HG02623 (cell line): ENCODE results near the gene DIAPH2.
A peak's percentile ranks its signal among the peaks of the same experiment; 100 is the strongest.
"Not testable (repeated sequence)": the region's sequence is repeated elsewhere in the genome, so short reads cannot be mapped to it uniquely, and the experiment has no call there.

Experiments
- ATAC-seq: cut with Tn5 transposase; IDR thresholded peaks from one replicate; pipeline ENCODE4 v1.9.1; 2021; ENCODE audit warnings: moderate library complexity; ENCODE audit not compliant: unreplicated experiment

Gene DIAPH2

DNA sequence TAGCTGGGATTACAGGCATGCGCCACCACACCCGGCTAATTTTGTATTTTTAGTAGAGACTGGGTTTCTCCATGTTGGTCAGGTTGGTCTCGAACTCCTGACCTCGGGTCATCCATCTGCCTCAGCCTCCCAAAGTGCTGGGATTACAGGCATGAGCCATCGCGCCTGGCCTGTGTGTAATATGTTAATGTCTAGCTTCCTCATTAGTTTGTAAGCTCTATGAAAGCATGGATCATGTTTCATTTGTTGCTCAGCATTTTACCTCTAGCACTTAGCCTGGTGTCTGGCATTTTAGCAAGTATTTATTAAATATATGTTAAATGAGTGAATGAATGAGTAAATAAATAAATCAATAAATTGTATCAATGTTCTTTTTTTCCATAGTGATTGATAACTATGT is 29.8 kb downstream of the DIAPH2 start:
- ATAC-seq = not testable (repeated sequence)

DNA sequence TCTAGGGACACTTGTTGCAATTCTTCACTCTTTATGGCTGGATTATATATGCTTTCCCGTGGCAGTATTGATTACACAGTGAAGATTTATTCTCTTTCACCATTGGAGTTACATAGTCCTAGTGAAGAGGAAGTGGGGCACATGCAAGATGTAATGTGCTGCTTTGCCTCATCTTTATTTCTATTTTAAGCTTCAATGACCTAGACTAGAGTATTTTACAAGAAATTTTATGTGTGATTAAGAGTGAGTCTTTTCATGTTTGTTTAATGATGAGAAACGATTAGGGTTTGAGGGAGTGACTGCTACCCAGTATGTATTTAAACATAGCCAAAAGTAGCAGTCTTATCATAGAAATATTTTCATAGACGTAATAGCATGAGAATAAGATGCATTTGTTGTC is 30.8 kb downstream of the DIAPH2 start:
- ATAC-seq = no peak

- no peak for ATAC-seq
These were observed 34.7 kb downstream of the DIAPH2 start for GRCh38 chrX:96719161-96719875.

- peak; percentile 99 for ATAC-seq
These were observed 36.7 kb downstream of the DIAPH2 start for GRCh38 chrX:96721354-96721753.

DNA sequence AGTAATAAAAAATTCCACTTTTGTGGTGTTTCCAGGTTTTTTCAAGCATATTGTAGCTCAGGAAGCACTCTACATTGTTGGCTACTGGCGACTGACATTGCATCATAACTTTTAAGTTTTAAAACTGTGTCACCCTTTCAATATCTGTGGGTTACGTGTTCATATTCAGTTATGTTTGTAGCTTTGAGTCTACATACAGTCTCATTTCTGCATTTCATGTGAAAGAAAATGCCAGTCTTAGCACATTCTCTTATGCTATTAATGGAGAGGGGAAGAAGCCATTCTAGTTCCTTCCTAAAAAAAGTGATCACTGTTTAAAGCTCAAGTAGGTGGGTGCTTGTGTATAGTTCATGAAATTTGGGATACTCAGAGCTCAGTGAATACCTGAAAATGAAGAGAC is 38.1 kb downstream of the DIAPH2 start:
- ATAC-seq = no peak

DNA sequence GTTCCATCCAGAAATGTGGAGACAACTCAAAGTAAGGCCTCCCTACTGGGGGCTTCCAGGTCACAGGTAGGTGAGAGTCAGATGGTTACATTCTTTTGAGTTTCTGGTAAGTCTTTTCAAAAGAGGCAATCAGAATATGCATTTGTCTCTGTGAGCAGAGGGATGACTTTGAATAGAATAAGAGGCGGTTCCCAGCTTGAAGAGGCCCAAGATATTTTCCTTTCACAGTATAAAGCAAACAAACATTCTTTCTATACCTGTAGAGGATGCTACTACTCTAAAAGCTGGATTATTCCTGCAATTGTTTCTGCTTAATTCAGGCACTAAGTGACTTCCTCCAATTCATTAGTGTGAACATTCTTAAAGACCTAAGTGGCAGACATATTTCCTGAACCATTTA is 44.4 kb downstream of the DIAPH2 start:
- ATAC-seq = no peak

GRCh38 chrX:96729868-96730643 is 45.4 kb downstream of the DIAPH2 start:
- ATAC-seq = no peak

DNA sequence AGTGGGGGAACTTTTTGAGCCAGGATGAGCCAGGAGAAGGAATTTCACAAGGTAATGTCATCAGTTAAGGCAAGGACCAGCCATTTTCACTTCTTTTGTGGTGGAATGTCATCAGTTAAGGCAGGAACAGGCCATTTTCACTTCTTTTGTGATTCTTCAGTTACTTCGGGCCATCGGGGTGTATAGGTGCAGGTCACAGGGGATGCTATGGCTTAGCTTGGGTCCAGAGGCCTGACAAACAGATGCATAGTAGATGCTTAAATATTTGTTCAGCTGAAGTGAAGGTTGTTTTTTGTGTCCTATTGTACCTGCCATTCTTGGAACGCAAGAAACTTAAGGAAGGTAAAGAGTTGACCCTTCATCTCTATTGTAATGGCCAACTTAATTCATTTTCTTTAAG is 46.4 kb downstream of the DIAPH2 start:
- not testable (repeated sequence) for ATAC-seq

GRCh38 chrX:96743367-96744073 is 58.9 kb downstream of the DIAPH2 start:
- no peak for ATAC-seq

- no peak for ATAC-seq
These were observed 68.1 kb downstream of the DIAPH2 start for GRCh38 chrX:96752781-96753180.

GRCh38 chrX:96753230-96753629 is 68.6 kb downstream of the DIAPH2 start:
- no peak for ATAC-seq

DNA sequence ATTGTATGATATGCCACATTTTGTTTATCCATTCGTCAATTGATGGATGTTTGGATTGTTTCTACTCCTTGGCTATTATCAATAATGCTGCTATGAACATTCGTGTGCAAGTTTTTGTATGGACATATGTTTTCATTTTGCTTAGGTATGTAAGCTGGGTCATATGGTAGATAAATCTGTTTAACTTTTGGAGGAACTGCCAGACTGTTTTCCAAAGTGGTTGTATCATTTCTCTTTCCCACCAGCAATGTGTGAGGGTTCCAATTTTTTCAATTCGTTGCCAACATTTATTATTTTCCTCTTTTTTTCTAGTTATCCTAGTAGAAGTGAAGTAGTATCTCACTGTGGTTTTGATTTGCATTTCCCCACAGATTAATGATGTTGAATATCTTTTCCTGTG is 71.8 kb downstream of the DIAPH2 start:
- no peak for ATAC-seq

DNA sequence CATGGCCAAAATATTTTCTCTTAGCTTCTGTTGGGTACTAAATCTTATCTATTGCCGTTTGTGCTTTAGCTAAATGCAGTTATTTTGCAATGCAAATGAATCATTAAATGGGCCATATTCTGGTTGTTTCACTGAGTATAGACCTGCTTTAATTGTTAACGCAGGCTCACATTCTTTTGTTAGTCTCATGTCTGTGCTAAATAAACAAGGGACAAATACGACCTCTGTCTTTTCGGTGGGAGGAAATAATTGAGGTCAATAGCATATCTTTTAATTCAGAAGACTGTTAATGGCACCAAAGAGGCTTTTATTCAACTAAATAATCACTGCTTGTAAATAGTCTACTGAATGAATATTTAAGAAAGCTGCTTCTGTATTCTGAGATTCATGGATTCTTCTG is 76.9 kb downstream of the DIAPH2 start:
- ATAC-seq = no peak

- ATAC-seq = no peak
These were observed 79.0 kb downstream of the DIAPH2 start for GRCh38 chrX:96763608-96764007.

- no peak for ATAC-seq
These were observed 80.2 kb downstream of the DIAPH2 start for GRCh38 chrX:96764864-96765263.

- no peak for ATAC-seq
These were observed 85.7 kb downstream of the DIAPH2 start for GRCh38 chrX:96770315-96770714.

GRCh38 chrX:96771486-96771885 is 86.8 kb downstream of the DIAPH2 start:
- no peak for ATAC-seq

GRCh38 chrX:96774116-96774515 is 89.5 kb downstream of the DIAPH2 start:
- ATAC-seq = no peak

DNA sequence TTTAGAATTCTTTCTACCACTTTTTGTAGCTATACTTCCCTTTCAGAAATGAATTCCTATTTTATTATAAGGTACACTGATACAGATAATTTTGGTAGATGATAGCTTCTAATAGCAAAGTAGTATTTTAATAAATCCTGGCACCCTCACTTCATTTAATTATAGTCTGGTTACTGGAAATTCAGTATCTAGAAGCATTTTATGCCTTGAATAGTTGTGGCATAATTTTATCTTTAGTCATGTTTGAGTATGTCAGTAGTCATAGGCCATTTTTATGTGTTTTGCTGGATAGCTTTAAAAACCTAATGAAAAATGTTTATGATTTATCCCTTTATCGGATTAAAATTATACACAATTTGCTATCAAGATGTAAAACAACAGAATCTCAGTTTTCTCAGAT is 92.3 kb downstream of the DIAPH2 start:
- ATAC-seq = no peak

GRCh38 chrX:96791559-96791958 is 106.9 kb downstream of the DIAPH2 start:
- no peak for ATAC-seq

DNA sequence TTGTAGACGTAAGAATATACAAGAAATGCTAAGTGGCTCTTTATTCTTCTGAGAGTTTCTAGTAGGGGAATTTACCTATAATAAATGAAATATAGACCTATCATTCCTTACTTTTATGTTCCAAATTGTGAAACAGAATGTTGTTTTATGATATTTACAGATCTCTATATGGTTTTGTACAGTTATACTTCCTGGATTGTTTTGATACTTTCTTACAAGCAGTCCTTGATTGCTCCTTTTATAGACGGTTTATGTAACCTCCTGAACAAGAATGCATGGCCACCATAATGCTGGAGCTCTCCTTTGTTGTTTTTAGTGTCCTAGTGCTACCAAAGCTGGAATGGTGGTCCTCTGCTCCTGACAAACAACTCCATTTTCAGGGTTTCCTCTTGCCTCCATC is 107.4 kb downstream of the DIAPH2 start:
- ATAC-seq = no peak

- ATAC-seq = no peak
These were observed 114.3 kb downstream of the DIAPH2 start for GRCh38 chrX:96798982-96799381.
